NK-92 treated with Interleukin-12 subunit alpha and Interleukin-12 subunit beta, amount 100 ng/mL, for 24 hours (cell line): ENCODE data around the gene ZKSCAN4.

ENCODE experiments used
- DNase-seq: peaks from one replicate; lab custom pipeline; 2025; lab: John Stamatoyannopoulos, UW

The ZKSCAN4 gene

DNA sequence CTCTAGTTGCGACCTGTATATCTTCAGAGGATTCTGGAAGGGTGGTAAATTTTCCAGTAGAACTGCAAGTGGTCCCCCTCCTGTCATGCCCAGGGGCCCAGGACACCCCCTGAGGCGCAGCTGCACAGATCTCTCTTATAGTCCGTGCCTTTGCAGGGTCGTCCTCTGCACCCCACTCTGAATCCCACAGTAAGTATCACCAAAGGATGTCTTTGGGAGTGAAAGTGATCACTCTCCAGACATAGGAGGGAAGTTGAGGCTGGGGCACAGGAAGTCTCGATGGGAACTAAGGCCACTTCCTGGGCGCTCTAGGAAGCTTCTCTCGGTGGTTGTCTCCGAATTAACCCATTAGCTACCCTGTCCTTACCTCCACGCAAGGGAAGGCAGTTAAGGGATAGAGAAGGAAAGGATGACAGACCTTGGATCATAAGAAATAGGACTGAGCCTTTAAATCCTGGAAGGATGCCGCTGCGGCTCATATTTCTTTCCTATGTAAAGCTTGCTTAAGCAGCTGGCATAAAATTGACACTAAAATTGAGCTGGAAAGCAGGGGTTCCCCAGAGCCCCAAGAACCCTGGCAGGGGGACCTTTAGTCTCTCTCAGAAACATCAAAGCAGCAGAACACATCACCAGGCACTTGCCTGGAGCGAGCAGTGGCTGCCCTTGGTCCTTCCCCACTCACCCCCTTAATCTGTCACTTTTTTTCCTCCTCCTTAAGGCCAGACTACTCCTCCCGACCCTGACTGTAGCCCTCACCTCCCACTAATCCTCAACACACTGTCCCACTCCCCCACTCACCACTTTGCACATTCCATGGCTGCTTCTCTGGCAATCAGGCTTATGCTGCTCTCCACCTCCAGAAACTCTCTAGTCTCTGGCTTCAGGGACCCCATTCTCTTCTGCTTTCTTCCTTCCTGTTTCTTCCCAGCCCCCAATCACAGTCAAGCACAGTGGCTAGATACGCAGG lies at the start of gene ZKSCAN4:
Gene ZKSCAN4, minus strand, starts transcription at position 261 of the 967 bp plus-strand sequence. CDS start 289 bp downstream, outside the sequence.
- peak; percentile 63 for DNase-seq

GRCh38 chr6:28296520-28297060 lies 44.5 kb upstream of the ZKSCAN4 start:
- DNase-seq = no peak

DNA sequence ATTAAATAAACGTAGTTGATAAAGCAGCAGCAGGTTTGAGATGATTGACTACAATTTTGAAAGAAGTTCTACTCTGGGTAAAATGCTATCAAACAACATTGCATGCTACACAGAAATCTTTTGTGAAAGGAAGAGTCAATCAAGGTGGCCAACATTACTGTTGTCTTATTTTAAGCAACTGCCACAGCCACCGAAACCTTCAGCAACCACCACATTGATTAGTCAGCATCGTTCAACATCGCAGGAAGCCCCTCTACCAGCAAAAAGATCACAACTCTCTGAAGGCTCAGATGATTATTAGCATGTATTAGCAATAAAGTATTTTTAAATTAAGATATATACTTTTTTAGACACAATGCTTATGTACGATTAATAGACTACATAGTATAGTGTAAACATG lies 43.3 kb upstream of the ZKSCAN4 start:
- DNase-seq = no peak

DNA sequence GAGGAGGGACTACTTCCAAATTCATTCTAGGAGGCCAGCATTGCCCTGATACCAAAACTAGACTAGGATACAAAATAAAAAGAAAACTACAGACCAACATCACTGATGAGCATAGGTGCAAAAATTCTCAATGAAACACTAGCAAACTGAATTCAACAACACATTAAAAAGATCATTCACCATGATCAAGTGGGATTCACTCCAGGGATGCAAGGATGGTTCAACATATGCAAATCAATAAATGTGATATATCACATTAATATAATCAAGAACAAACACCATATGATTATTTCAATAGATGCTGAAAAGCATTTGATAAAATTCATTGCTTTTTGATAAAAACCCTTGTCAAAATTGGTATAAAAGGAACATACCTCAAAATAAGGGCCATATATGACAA lies 39.5 kb upstream of the ZKSCAN4 start:
- DNase-seq = no peak

- no peak for DNase-seq
Measured at GRCh38 chr6:28282926-28283325, 30.9 kb upstream of the ZKSCAN4 start.

- DNase-seq = peak; percentile 53
Measured at GRCh38 chr6:28281288-28282064, 29.4 kb upstream of the ZKSCAN4 start, which contains the start of gene PGBD1. Gene PGBD1, plus strand, starts transcription at chr6:28281572. Its CDS starts 2,242 bp downstream, at chr6:28283814.

- DNase-seq = no peak
Measured at GRCh38 chr6:28280595-28281287, 28.7 kb upstream of the ZKSCAN4 start.

- no peak for DNase-seq
Measured at GRCh38 chr6:28277746-28278145, 25.7 kb upstream of the ZKSCAN4 start.

GRCh38 chr6:28274888-28275287 lies 22.8 kb upstream of the ZKSCAN4 start:
- no peak for DNase-seq

DNA sequence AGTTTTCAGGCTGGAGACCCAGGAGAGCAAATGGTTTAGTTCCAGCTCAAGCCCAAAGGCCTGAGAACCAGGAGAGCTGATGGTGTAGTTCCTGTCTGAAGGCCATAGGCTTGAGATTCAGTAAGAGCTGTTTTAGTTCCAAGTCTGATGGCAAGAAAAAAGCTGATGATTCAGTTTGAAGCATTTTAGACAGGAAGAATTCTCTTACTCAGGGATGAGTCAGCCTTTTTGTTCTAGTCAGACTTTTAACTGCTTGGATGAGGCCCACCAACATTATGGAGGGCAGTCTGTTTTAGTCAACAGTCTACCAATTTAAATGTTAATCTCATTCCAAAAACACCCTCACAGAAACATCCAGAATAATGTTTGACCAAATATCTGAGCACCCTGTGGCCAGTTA lies 17.4 kb upstream of the ZKSCAN4 start:
- peak; percentile 4 for DNase-seq

GRCh38 chr6:28267695-28268059 lies 15.6 kb upstream of the ZKSCAN4 start:
- DNase-seq = no peak

DNA sequence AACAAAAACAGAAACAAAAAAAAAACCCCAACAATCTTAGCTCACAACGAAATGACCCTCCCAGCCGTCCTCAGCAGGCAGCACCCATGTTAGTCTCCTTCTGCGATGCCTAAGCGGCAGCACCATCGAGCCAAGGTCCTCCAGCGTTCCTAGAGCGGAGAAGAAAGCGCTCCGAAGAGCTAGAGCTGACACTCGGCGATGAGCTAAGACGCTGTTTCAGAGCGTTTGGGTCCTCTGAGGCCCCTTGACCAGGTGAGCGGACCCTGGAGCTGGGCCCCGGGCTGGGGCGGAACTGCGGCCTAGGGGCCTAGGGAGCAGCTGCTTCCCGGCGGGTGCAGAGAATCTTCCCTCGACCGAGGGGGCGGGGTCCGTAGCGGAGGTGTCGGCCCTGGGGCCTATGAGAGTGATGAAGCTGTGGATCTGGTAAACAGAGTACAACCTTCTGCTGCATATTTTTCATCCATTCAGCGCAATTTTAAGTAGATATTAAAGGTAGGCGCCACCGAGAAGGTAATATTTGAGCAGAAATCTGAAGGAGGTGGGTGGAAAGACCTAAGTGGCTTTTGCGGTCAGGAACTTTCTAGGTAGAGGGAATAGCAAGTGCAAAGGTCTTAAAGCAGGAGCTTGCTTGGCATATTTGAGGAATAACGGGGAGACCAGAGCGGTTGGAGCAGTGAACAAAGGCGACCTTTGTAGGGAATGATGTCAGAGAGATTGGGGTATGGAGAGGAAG lies 15.1 kb upstream of the ZKSCAN4 start, which contains the start of gene ZSCAN26:
Gene ZSCAN26, plus strand, starts transcription at position 182 of the 733 bp plus-strand sequence. CDS start 4,777 bp downstream, outside the sequence.
- peak; percentile 79 for DNase-seq

DNA sequence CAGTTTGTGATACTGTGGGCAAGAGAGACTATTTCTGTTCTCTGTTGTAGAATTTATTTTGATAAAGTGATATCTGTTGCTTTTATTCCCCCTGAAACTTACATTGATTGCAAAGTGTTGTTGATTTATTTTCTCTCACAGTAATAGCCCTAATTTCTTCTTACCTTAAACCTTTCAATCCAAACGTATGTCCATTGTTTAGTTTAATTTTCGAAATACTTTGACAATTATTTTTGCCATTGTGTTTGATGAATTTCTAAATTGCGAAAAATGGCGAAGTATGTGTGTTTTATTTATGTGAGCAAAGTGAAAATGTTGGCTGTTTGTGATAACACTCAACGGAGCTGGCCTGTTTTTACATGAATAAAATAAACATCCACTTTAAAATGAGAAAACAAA lies 14.5 kb upstream of the ZKSCAN4 start:
- DNase-seq = no peak

- DNase-seq = no peak
Measured at GRCh38 chr6:28264834-28265401, 12.8 kb upstream of the ZKSCAN4 start.

- no peak for DNase-seq
Measured at GRCh38 chr6:28263922-28264321, 11.9 kb upstream of the ZKSCAN4 start.

DNA sequence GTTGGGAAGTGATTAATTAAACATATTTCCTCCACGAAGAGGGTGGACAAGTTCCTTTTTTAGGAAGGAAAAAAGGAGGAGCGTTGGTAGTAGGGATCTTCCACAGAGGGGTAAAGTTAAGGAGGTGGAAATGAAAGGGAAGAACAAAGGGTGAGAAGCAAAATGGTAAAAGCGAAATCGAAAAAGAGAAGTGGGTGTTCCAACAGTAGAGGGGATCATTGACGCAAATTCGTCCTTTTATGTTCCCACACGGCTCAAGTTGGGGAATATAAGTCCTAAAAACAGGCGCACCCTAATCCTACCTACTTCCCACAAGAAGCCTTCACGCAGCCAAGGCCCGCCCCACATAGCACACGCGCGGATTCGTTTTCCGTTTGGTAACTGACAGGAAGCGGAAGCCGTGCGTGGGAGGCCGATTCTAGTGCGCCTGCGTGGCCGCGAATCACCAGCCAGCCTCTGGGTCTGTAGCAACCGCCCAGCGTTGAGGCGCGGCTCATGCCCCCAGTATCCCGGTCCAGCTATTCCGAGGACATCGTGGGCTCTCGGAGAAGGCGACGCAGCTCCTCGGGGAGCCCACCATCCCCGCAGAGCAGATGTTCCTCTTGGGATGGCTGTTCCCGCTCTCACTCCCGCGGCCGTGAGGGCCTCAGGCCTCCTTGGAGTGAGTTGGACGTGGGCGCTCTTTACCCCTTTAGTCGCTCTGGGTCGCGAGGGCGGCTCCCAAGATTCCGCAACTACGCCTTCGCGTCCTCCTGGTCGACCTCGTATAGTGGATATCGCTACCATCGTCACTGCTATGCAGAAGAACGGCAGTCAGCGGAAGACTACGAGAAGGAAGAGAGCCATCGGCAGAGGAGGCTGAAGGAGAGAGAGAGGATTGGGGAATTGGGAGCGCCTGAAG lies 7.1 kb upstream of the ZKSCAN4 start, which contains the start of gene NKAPL:
Gene NKAPL, plus strand, starts transcription at position 421 of the 901 bp plus-strand sequence. Its CDS starts 75 bp downstream, at position 496.
- DNase-seq = no peak

- no peak for DNase-seq
Measured at GRCh38 chr6:28257042-28257441, 5.0 kb upstream of the ZKSCAN4 start.

GRCh38 chr6:28254121-28254519 lies 2.1 kb upstream of the ZKSCAN4 start:
- DNase-seq = peak; percentile 4

GRCh38 chr6:28251661-28252008 lies 434 bp downstream of the ZKSCAN4 start:
- DNase-seq = peak; percentile 7

DNA sequence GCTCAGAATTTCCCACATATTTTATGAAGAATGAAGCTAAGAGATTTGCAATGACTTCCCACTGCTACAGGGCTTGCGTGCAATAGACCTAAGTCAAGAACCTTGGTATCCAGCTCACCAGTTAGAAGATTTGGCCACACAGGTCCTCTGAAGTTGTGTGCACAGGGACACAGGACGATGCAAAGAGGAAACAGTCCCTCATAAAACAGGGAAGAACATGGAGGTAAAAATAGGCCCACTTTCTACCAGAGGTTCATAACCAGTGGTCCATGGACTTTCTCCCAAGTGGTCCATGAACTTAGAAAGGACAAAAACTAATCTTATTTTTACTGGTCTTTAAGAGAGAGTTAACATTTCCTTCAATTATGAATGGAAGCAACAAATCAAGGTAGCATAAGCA lies 1.3 kb downstream of the ZKSCAN4 start:
- DNase-seq = no peak
